ENCODE results near the gene SLBP.

SLBP gene

GRCh38 chr4:1726146-1726934 is 14.2 kb upstream of the SLBP start:
- H3K27ac ChIP-seq = peak overlapping the region; percentile 27; the same call in 1 of the 2 replicates
- TF ChIP-seq CTCF (conservative IDR thresholded peaks at IDR 0.05) (peak; percentile 94), ZFX (IDR thresholded peaks at IDR 0.05) (no peak)

GRCh38 chr4:1725521-1725920 is 13.4 kb upstream of the SLBP start:
- TF ChIP-seq ZFX (IDR thresholded peaks at IDR 0.05) (no peak), CTCF (conservative IDR thresholded peaks at IDR 0.05) (no peak)

GRCh38 chr4:1723131-1723801 is 11.1 kb upstream of the SLBP start:
- TF ChIP-seq CTCF (conservative IDR thresholded peaks at IDR 0.05) (no peak), ZFX (IDR thresholded peaks at IDR 0.05) (no peak)
- peak overlapping the region; percentile 97 for H3K27ac ChIP-seq

More at GRCh38 chr4:1725521-1725920, 13.4 kb upstream of the SLBP start:
- no peak overlapping the region for H3K27ac ChIP-seq

- H3K27ac ChIP-seq = peak overlapping the region; percentile 97
Measured at GRCh38 chr4:1722551-1723118, 10.5 kb upstream of the SLBP start.

GRCh38 chr4:1721666-1722550 is 9.8 kb upstream of the SLBP start:
- H3K27ac ChIP-seq = peak overlapping the region; percentile 97
- TF ChIP-seq CTCF (conservative IDR thresholded peaks at IDR 0.05) (no peak), ZFX (IDR thresholded peaks at IDR 0.05) (peak; percentile 33; the same call in 1 of the 2 replicates)

More at GRCh38 chr4:1722551-1723118, 10.5 kb upstream of the SLBP start:
- TF ChIP-seq ZFX (IDR thresholded peaks at IDR 0.05) (no peak), CTCF (conservative IDR thresholded peaks at IDR 0.05) (no peak; the same call in 1 of the 2 replicates)

GRCh38 chr4:1721003-1721665 is 9.0 kb upstream of the SLBP start, which contains the start of the genes TACC3 and TMEM129:
Gene TACC3 (plus strand): TSS chr4:1721521. CDS start chr4:1723422, 1,901 bp downstream.
Gene TMEM129 (minus strand): TSS chr4:1721323. CDS start chr4:1720837, 486 bp downstream.
- peak within 1 kb of the TSS; percentile 97 for H3K27ac ChIP-seq
- TF ChIP-seq ZFX (IDR thresholded peaks at IDR 0.05) (peak; percentile 65), CTCF (conservative IDR thresholded peaks at IDR 0.05) (no peak)
